Measurements from ENCODE around the gene CACNA1D. TPM values are rescaled to one million over a fixed set of nuclear protein-coding genes. Genes with fewer than 3 reads are reported as not detected.

CACNA1D gene
- total and polyA plus RNA-seq, 9 of the 15 experiments (the other 6 are each of a cell fraction or from before 2014, with no cell fraction given): 0.29 TPM; not detected in 8

- TF ChIP-seq RREB1 (CRISPR knock-in tag; IDR thresholded peaks at IDR 0.05): no peak
- no peak for TF ChIP-seq GTF2E2 (tag; IDR thresholded peaks at IDR 0.05)
- TF ChIP-seq AFF4 (CRISPR knock-in tag; IDR thresholded peaks at IDR 0.05): no peak
- TF ChIP-seq ZNF3 (CRISPR knock-in tag; IDR thresholded peaks at IDR 0.05): no peak
- no peak for TF ChIP-seq ZNF134 (CRISPR knock-in tag; conservative IDR thresholded peaks at IDR 0.05)
- no peak for TF ChIP-seq RBM25 (IDR thresholded peaks at IDR 0.05; ENCODE audit: low read depth, low read length, severe bottlenecking)
- no peak for TF ChIP-seq STAT5A (IDR thresholded peaks at IDR 0.05; ENCODE audit: borderline replicate concordance, low read length)
- TF ChIP-seq CAMTA2 (CRISPR knock-in tag; conservative IDR thresholded peaks at IDR 0.05): no peak
- no peak for TF ChIP-seq DLX4 (CRISPR knock-in tag; IDR thresholded peaks at IDR 0.05)
- no peak for TF ChIP-seq ZBED1 (IDR thresholded peaks at IDR 0.05)
Measured at GRCh38 chr3:53815651-53816050, 321.2 kb downstream of the CACNA1D start (continued).

All from K562 (cell line).